Nephron progenitor cell (in vitro differentiated cells): Measurements from ENCODE around the gene TDP1.
"Not testable (repeated sequence)": the region's sequence is repeated elsewhere in the genome, so short reads cannot be mapped to it uniquely, and the experiment has no call there.

ENCODE experiments used
- DNase-seq: peaks from one replicate; pipeline ENCODE4 v3.0.0; 2021
- H3K27ac Mint-ChIP-seq: 2 replicates; pipeline ENCODE4 v1.8.0; 2021; ENCODE audit warnings: mild to moderate bottlenecking, moderate library complexity, mixed read lengths
- H3K27me3 Mint-ChIP-seq: 2 replicates; pipeline ENCODE4 v1.8.0; 2021; ENCODE audit warnings: mild to moderate bottlenecking, low read depth, mixed read lengths; ENCODE audit not compliant: poor library complexity
- H3K36me3 Mint-ChIP-seq: 2 replicates; pipeline ENCODE4 v1.8.0; 2021; ENCODE audit warnings: low read depth, mixed read lengths
- H3K4me1 Mint-ChIP-seq: 2 replicates; pipeline ENCODE4 v1.8.0; 2021; ENCODE audit warnings: mixed read lengths
- H3K4me3 Mint-ChIP-seq: 2 replicates; pipeline ENCODE4 v1.8.0; 2021; ENCODE audit warnings: mild to moderate bottlenecking, moderate library complexity, mixed read lengths
- H3K9me3 Mint-ChIP-seq: 2 replicates; pipeline ENCODE4 v1.8.0; 2021; ENCODE audit warnings: mild to moderate bottlenecking, moderate library complexity, mixed read lengths
- TF ChIP-seq, protein P1 (sequence below): fragments of 200-600 bp; sonication (generic); IDR thresholded peaks from 2 replicates; pipeline ENCODE4 v1.5.0; 2021; ENCODE audit warnings: antibody characterized with exemption

The TDP1 gene

DNA sequence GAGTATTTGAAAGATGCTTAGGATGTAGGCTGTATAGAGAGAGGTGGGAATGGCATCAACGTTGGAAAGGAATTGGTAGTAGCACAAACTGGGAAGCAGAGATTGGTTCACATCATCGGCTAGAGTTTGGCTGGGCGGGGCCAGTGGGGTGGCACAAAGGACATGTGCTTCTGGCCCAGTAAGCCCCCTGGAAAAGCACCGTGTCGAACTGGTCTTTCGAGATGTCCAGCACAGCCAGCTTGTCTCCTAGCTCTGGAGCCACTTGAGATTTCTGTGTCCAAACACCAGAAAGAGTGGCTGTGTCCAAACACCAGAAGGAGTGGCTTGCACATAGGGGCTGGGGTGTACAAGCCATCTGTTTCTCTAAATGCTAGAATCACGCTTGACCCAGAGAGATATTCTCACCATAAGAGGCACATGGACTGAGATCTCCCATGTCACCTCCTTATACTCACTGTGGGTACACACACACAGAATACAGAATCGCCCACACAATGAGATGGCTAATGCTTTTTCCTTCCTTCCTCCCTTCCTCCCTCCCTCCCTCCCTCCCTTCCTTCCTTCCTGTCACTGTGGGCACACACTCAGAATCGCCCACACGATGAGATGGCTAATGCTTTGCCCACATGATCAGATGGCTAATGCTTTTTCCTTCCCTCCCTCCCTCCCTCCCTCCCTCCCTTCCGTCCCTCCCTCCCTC is 64.2 kb downstream of the TDP1 start:
- no peaks in the 10 kb centered on the region for H3K4me1 Mint-ChIP-seq
- no peak for DNase-seq
- H3K36me3 Mint-ChIP-seq = peaks cover 72% of the 10 kb centered on the region
- H3K27ac Mint-ChIP-seq = no peak overlapping the region
- TF ChIP-seq, protein P1, sequence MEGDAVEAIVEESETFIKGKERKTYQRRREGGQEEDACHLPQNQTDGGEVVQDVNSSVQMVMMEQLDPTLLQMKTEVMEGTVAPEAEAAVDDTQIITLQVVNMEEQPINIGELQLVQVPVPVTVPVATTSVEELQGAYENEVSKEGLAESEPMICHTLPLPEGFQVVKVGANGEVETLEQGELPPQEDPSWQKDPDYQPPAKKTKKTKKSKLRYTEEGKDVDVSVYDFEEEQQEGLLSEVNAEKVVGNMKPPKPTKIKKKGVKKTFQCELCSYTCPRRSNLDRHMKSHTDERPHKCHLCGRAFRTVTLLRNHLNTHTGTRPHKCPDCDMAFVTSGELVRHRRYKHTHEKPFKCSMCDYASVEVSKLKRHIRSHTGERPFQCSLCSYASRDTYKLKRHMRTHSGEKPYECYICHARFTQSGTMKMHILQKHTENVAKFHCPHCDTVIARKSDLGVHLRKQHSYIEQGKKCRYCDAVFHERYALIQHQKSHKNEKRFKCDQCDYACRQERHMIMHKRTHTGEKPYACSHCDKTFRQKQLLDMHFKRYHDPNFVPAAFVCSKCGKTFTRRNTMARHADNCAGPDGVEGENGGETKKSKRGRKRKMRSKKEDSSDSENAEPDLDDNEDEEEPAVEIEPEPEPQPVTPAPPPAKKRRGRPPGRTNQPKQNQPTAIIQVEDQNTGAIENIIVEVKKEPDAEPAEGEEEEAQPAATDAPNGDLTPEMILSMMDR = no peak
- H3K27me3 Mint-ChIP-seq = no peaks in the 10 kb centered on the region
- no peak overlapping the region for H3K4me3 Mint-ChIP-seq
- H3K9me3 Mint-ChIP-seq = no peaks in the 10 kb centered on the region

GRCh38 chr14:90023176-90023896 is 67.6 kb downstream of the TDP1 start:
- Mint-ChIP-seq H3K4me1 (no peaks in the 10 kb centered on the region), H3K27ac (peak overlapping the region; percentile 12), H3K4me3 (no peak overlapping the region), H3K27me3 (no peaks in the 10 kb centered on the region), H3K36me3 (peaks cover 59% of the 10 kb centered on the region), H3K9me3 (no peaks in the 10 kb centered on the region)
- TF ChIP-seq, protein P1 = no peak
- no peak for DNase-seq

DNA sequence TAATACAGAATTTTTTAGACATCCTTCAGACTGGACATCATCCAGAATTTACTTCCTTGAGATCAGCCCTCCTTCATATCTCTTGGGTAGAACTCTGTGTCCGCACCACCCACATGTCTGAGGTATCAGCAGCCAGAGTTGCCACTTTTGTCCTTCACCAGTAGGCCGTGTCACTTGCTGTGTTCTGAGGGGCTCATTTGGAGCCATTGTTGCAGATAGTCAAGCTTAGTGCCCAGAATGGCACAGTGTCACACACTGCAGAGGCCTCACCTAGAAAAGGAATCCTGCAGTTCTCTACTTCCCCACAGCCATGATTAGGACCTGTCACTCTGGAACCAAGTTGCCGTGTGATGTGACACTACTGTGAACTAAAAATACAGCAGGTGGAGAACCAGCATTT is 69.2 kb downstream of the TDP1 start:
- Mint-ChIP-seq H3K9me3 (no peaks in the 10 kb centered on the region), H3K4me1 (no peaks in the 10 kb centered on the region), H3K36me3 (peaks cover 50% of the 10 kb centered on the region), H3K27ac (no peak overlapping the region), H3K4me3 (no peak overlapping the region), H3K27me3 (no peaks in the 10 kb centered on the region)
- TF ChIP-seq, protein P1 = no peak
- DNase-seq = no peak

DNA sequence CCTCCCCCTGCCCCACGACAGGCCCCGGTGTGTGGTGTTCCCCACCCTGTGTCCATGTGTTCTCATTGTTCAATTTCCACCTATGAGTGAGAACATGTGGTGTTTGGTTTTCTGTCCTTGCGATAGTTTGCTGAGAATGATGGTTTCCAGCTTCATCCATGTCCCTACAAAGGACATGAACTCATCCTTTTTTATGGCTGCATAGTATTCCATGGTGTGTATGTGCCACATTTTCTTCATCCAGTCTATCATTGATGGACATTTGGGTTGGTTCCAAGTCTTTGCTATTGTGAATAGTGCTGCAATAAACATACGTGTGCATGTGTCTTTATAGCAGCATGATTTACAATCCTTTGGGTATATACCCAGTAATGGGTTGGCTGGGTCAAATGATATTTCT is 70.9 kb downstream of the TDP1 start:
- not testable (repeated sequence) for H3K27me3 Mint-ChIP-seq, H3K27ac Mint-ChIP-seq, H3K4me1 Mint-ChIP-seq, H3K4me3 Mint-ChIP-seq, H3K9me3 Mint-ChIP-seq, DNase-seq
- H3K36me3 Mint-ChIP-seq = peaks cover 52% of the 10 kb centered on the region

DNA sequence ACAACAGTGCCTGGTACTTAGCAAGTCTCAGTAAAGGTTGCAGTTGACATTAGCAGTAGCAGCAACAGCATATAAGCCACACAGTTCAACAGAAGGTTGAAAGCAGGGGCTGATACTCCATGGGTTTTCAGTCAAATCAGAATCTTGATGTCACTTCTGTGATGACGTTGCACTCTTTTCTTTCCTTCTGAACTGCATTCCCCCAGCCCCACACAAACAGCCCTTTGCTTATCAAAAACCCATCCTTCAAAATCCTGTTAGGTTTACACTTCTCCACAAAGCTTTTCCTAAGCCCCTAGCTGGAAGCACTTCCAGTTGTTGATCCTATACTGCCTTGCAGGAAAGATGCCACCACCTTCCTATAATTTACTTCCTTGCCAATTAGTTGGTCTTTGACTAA is 72.1 kb downstream of the TDP1 start:
- Mint-ChIP-seq H3K27me3 (no peaks in the 10 kb centered on the region), H3K4me3 (no peak overlapping the region), H3K27ac (peak overlapping the region; percentile 78), H3K36me3 (peaks cover 56% of the 10 kb centered on the region), H3K9me3 (no peaks in the 10 kb centered on the region), H3K4me1 (no peaks in the 10 kb centered on the region)
- TF ChIP-seq, protein P1 = no peak
- no peak for DNase-seq

- no peak overlapping the region for H3K27ac Mint-ChIP-seq
- H3K4me1 Mint-ChIP-seq = peaks cover 5% of the 10 kb centered on the region
- DNase-seq = no peak
- no peaks in the 10 kb centered on the region for H3K9me3 Mint-ChIP-seq
- H3K36me3 Mint-ChIP-seq = peaks cover 85% of the 10 kb centered on the region
- H3K4me3 Mint-ChIP-seq = no peak overlapping the region
- no peaks in the 10 kb centered on the region for H3K27me3 Mint-ChIP-seq
- TF ChIP-seq, protein P1 = no peak
Measured at GRCh38 chr14:90034156-90034555, 78.4 kb downstream of the TDP1 start.
